NOMO-1 (cell line): ENCODE data around the gene VAMP2.
A peak's percentile ranks its signal among the peaks of the same experiment; 100 is the strongest.

ENCODE experiments used
- DNase-seq, 2 experiments: peaks; one replicate each; lab custom pipeline; 2025; ENCODE audit not compliant: unreplicated experiment in 2 of 2; lab: John Stamatoyannopoulos, UW

VAMP2 gene

GRCh38 chr17:8124350-8125153 lies 38.2 kb downstream of the VAMP2 start:
- no peak for DNase-seq

GRCh38 chr17:8123695-8124349 lies 38.9 kb downstream of the VAMP2 start, which contains the start of gene HES7:
Gene HES7, minus strand, starts transcription at chr17:8124106. Its CDS starts 22 bp downstream, at chr17:8124084.
- DNase-seq, result no peak

- no peak for DNase-seq
These were observed 39.6 kb downstream of the VAMP2 start for GRCh38 chr17:8122924-8123694.

GRCh38 chr17:8122422-8122923 lies 40.3 kb downstream of the VAMP2 start:
- no peak for DNase-seq

- DNase-seq, result peak; percentile 32 to 52
These were observed 40.9 kb downstream of the VAMP2 start for GRCh38 chr17:8121681-8122421.

- DNase-seq, result no peak
These were observed 41.4 kb downstream of the VAMP2 start for GRCh38 chr17:8121407-8121680.

GRCh38 chr17:8120520-8121406 lies 42.0 kb downstream of the VAMP2 start:
- DNase-seq, result peak; percentile 53 to 69

GRCh38 chr17:8119581-8120519 lies 42.9 kb downstream of the VAMP2 start:
- peak; percentile 75 to 80 for DNase-seq

GRCh38 chr17:8118769-8119580 lies 43.8 kb downstream of the VAMP2 start:
- peak; percentile 78 to 83 for DNase-seq

- DNase-seq, result no peak
These were observed 44.6 kb downstream of the VAMP2 start, which contains the start of gene ALOXE3 for GRCh38 chr17:8117980-8118768. Gene ALOXE3, minus strand, starts transcription at chr17:8118514. Its CDS starts 524 bp downstream, at chr17:8117990.

- DNase-seq, result no peak
These were observed 45.3 kb downstream of the VAMP2 start for GRCh38 chr17:8117367-8117979.

- no peak for DNase-seq
These were observed 46.0 kb downstream of the VAMP2 start for GRCh38 chr17:8116776-8117175.

GRCh38 chr17:8110907-8111306 lies 51.8 kb downstream of the VAMP2 start:
- DNase-seq, result no peak

- no peak for DNase-seq
These were observed 52.3 kb downstream of the VAMP2 start for GRCh38 chr17:8110456-8110804.

GRCh38 chr17:8109661-8110455 lies 52.9 kb downstream of the VAMP2 start:
- DNase-seq, result peak; percentile 26 to 38
